Spinal cord (tissue), 10 donors: ENCODE results near the gene CHP2. TPM values are rescaled to one million over a fixed set of nuclear protein-coding genes. Genes with fewer than 3 reads are reported as not detected.

Source experiments
- DNase-seq, 6 donors: peaks; one replicate each; pipeline versions ENCODE4 v3.0.0 to v3.0.0-alpha.2; 2013 to 2015; ENCODE audit warnings: low spot score in 6 of 6, low read depth in 4 of 6
- H3K27ac ChIP-seq: one replicate; pipeline ENCODE4 v1.5.1; 2013; ENCODE audit warnings: low read depth, low read length, control low read depth
- H3K27me3 ChIP-seq: one replicate; pipeline ENCODE4 v1.6.1; 2013; ENCODE audit warnings: low read length; ENCODE audit not compliant: control insufficient read depth, insufficient read depth
- H3K36me3 ChIP-seq: one replicate; pipeline ENCODE4 v1.6.1; 2013; ENCODE audit warnings: low read length; ENCODE audit not compliant: control insufficient read depth, insufficient read depth
- H3K4me1 ChIP-seq: one replicate; pipeline ENCODE4 v1.6.1; 2013; ENCODE audit warnings: low read length; ENCODE audit not compliant: control insufficient read depth, insufficient read depth
- H3K4me3 ChIP-seq: one replicate; pipeline ENCODE4 v1.5.1; 2013; ENCODE audit warnings: low read depth, low read length, control low read depth
- H3K9me3 ChIP-seq: one replicate; pipeline ENCODE4 v1.6.1; 2013; ENCODE audit warnings: low read length; ENCODE audit not compliant: control insufficient read depth, insufficient read depth
- WGBS: methylation state at CpG from one replicate; pipeline ENCODE4 v1.1.5; 2013; ENCODE audit warnings: missing lambda C conversion rate; ENCODE audit not compliant: insufficient coverage; 5-methylcytosine and 5-hydroxymethylcytosine counted together
- polyA plus RNA-seq, 2 donors: library from polyadenylated mRNA; unstranded; fragments of 120-200 nt; gene quantifications; one replicate each; pipeline ENCODE4 v1.2.1, GENCODE V29; 2013; ENCODE audit not compliant: insufficient read length in 2 of 2
- total RNA-seq, 2 donors: library from RNA; depleted of rRNA in 1 of 2; stranded (reverse); fragments of 120-200 nt in 1 of 2; fragments of >200 nt in 1 of 2; gene quantifications; one replicate each; pipeline versions ENCODE4 v1.2.3 to v1.2.4, GENCODE V29; 2013 to 2014
- donor health status: healthy.

The CHP2 gene
- total and polyA plus RNA-seq, 4 donors = 0.67 to 22.5 (median 4.0) TPM

DNA sequence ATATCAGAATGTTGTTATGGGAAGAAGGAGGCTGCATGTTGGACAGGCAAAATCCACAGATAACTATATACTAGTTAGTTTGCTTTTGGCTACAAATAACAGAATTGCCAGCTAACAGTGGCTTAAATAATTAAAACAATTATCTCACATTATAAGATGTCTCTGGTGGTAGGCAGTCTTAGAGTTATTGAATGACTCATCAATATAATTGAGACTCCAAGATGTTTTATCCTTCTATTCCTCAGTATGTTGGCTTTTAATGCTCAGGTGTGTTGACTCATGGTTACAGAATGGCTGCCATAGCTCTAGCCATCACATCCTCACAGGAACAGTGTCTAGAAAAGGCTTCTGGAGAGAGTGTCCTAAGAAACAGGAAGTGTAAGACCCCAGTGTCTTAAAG, 11.1 kb downstream of the CHP2 start:
- H3K9me3 ChIP-seq = no peaks in the 10 kb centered on the region
- H3K4me3 ChIP-seq = no peak overlapping the region
- H3K36me3 ChIP-seq = no peaks in the 10 kb centered on the region
- no peak overlapping the region for H3K27ac ChIP-seq
- no peaks in the 10 kb centered on the region for H3K4me1 ChIP-seq
- H3K27me3 ChIP-seq = no peaks in the 10 kb centered on the region
- no peak for DNase-seq

DNA sequence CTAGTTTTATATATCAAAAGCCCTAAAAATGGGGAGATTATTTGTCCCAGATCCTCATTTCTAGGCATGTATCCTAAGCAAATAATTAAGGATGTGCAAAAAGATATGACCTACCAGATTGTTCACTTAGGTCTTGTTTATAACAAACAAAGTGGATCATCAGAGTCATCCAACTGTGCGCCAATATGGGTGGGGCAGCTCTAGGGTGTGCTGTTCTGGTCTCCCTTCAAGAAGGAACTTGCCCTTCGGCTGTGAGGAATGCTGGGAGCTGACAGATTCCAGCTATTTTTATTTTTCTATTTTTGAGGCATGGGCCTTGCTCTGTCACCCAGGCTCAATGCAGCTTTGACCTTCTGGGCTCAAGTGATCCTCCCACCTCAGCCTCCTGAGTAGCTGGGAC, 13.8 kb downstream of the CHP2 start:
- H3K36me3 ChIP-seq = no peaks in the 10 kb centered on the region
- WGBS = 80% methylated on average over 2 of the region's 2 CpGs
- no peaks in the 10 kb centered on the region for H3K27me3 ChIP-seq
- no peak overlapping the region for H3K27ac ChIP-seq
- H3K4me1 ChIP-seq = no peaks in the 10 kb centered on the region
- no peaks in the 10 kb centered on the region for H3K9me3 ChIP-seq
- no peak overlapping the region for H3K4me3 ChIP-seq
- DNase-seq = no peak

DNA sequence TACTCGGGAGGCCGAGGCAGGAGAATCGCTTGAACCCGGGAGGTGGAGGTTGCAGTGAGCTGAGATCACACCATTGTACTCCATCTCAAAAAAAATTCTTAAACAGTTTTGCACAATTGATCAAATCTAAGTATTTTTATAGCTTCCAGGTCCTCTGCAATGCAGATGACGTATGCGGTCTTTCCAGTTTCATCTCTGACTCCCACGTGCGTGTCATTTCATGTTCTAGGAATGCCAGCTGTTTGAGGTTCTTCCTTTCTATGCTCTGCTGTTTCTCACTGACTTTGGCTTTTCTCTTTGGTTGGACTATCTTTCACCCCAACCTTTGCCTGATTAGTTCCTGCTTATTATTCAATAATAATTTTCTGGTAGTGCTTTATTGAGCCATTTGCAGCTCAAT, 16.2 kb downstream of the CHP2 start:
- H3K27ac ChIP-seq = no peak overlapping the region
- H3K9me3 ChIP-seq = no peaks in the 10 kb centered on the region
- H3K4me1 ChIP-seq = no peaks in the 10 kb centered on the region
- H3K4me3 ChIP-seq = no peak overlapping the region
- DNase-seq = no peak
- H3K36me3 ChIP-seq = no peaks in the 10 kb centered on the region
- WGBS = 93% methylated on average over 5 of the region's 8 CpGs
- no peaks in the 10 kb centered on the region for H3K27me3 ChIP-seq

DNA sequence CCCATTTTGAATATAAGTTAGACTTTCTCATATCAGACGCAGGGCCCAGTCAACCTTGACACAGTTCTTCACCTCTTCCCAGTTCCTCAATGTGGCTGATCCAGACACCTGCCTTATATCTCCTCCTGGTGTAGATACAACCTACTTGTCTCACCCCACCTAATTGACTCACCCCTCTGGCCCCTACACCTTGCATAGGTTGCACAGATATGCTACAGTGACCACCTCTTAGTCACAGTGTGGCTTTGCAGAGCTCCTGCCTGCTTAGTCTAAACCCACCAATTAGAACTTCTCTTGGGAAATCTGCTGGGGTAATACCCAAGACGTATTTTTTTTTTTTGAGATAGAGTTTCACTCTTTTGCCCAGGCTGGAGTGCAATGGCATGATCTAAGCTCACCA, 16.8 kb downstream of the CHP2 start:
- DNase-seq = no peak
- H3K4me1 ChIP-seq = no peaks in the 10 kb centered on the region
- no peaks in the 10 kb centered on the region for H3K9me3 ChIP-seq
- no peak overlapping the region for H3K4me3 ChIP-seq
- 85% methylated on average over 2 of the region's 2 CpGs for WGBS
- no peak overlapping the region for H3K27ac ChIP-seq
- no peaks in the 10 kb centered on the region for H3K27me3 ChIP-seq
- no peaks in the 10 kb centered on the region for H3K36me3 ChIP-seq

DNA sequence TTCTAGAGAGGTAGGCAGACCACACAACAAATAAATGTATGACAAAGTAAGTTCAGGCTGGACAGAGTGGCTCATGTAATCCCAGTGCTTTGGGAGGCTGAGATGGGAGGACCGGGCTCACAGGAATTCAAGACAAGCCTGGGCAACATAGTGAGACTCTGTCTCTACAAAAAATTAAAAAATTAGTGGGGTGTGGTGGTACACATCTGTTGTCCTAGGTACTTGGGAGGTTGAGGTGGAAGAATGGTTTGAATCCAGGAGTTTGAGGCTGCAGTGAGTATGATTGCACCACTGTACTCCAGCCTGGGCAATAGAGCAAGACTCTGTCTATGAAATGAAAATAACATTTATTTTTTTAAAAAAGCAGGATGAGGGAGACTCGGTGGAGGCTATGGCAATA, 18.5 kb downstream of the CHP2 start:
- Histone ChIP-seq H3K4me1 (no peaks in the 10 kb centered on the region), H3K4me3 (no peak overlapping the region), H3K36me3 (no peaks in the 10 kb centered on the region), H3K27ac (no peak overlapping the region), H3K27me3 (no peaks in the 10 kb centered on the region), H3K9me3 (no peaks in the 10 kb centered on the region)
- 65% methylated on average over 2 of the region's 2 CpGs for WGBS
- no peak for DNase-seq

DNA sequence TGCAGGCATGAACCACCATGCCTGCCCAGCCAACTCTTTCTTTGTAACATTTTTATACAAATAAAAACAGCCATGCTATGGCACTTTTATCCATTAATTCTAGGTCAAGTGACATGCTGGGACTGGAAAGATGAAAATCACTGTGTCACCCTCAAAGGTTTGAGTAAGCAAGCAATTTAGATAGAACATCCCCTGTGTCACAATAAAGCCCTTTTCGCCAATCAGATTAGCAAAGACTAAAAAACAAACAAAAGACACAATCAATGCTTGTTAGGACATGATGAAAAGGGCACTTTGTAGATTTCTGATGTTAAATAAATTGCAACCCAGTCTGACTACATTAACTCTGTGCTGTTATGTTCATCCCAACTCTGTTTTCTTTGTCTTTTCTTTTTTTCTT, 26.4 kb downstream of the CHP2 start:
- H3K36me3 ChIP-seq = no peaks in the 10 kb centered on the region
- DNase-seq = no peak
- no peaks in the 10 kb centered on the region for H3K4me1 ChIP-seq
- H3K27ac ChIP-seq = no peak overlapping the region
- peaks cover 3% of the 10 kb centered on the region for H3K27me3 ChIP-seq
- WGBS = no CpG with 5 or more reads among the region's 1 CpG
- no peak overlapping the region for H3K4me3 ChIP-seq
- no peaks in the 10 kb centered on the region for H3K9me3 ChIP-seq

DNA sequence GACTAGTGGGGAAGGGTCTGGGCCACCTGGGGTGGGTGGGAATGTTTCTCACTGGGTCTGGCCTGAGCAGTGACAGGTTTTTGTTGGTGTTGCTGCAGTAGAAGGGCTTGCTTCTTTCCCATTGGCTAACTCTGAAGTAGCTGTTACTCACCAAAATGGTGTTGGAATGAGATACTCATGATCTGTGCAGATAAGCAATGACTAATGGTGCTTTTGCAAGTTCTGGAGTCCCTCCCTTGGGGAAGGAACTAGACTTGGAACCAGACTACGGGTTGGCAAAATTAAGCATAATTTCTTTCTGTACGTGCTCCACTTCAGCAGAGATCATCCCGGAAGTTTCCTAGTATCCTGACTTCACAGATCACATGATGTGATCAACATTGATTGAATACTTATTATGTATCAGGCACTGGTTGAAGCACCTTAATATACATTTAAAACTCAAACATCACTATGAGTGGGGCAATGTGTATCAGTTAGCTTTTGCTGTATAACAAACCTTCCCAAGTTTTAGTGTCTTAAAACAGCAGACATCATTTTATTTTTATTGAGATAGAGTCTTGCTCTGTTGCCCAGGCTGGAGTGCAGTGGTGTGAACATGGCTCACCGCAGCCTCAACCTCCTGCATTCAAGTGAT, 30.1 kb downstream of the CHP2 start:
- Histone ChIP-seq H3K27me3 (peaks cover 3% of the 10 kb centered on the region), H3K4me3 (no peak overlapping the region), H3K9me3 (no peaks in the 10 kb centered on the region), H3K4me1 (no peaks in the 10 kb centered on the region), H3K36me3 (no peaks in the 10 kb centered on the region), H3K27ac (no peak overlapping the region)
- DNase-seq = no peak
- WGBS = 60% methylated on average over 1 of the region's 4 CpGs

DNA sequence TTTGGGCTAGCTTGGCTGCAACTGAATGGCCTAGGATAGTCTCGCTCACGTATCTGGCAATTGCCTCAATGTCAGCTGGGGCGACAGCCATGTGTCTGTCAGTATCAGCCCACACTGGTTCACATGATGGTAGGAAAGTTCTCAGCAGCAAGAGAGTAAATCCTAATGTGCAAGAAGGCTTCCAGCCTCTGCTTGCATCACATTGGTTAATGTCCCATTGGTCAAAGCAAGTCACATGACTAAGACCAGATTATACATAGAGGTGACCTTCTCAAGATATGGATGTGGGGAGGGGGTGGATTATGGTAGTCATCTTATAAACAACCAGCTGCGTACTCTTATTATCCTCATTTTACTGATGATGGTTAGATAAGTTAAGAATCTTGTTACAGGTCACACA, 31.0 kb downstream of the CHP2 start:
- Histone ChIP-seq H3K4me3 (no peak overlapping the region), H3K27ac (no peak overlapping the region), H3K9me3 (no peaks in the 10 kb centered on the region), H3K27me3 (peaks cover 3% of the 10 kb centered on the region), H3K4me1 (no peaks in the 10 kb centered on the region), H3K36me3 (no peaks in the 10 kb centered on the region)
- no peak for DNase-seq
- WGBS = 91% methylated on average over 3 of the region's 4 CpGs

DNA sequence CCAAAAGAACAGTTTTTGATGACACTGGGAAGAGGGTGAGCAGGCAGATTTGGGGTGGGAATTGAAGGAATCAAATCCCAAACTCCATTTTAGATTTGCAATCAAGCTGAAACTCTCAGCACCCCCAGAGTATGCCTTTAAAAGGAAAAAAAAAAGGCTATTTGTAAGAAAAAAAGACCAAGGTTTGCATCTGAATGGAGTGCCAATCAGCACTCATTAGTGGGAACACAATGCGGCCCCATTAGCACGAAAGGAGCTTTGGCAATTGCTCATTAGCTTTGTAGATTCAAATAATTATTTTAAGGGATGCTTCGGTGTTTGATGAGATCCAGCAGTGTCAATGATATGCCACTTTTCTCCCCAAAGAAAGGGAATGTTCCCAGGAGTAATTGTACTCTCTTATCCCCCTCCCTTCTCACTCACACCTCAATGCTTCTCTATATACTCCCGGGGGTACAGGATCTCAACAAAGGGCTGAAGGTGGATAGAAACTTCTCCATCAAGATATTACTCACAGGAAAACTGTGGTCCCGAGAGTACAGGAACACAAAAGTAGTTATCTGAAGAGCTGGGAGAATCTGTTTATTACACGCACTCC, 32.2 kb downstream of the CHP2 start:
- DNase-seq = peak in 2 of 6 donors; percentile 60 to 78
- H3K4me1 ChIP-seq = no peaks in the 10 kb centered on the region
- no peak overlapping the region for H3K27ac ChIP-seq
- peaks cover 3% of the 10 kb centered on the region for H3K27me3 ChIP-seq
- no peaks in the 10 kb centered on the region for H3K9me3 ChIP-seq
- no peaks in the 10 kb centered on the region for H3K36me3 ChIP-seq
- H3K4me3 ChIP-seq = no peak overlapping the region
- WGBS = no CpG with 5 or more reads among the region's 6 CpGs

DNA sequence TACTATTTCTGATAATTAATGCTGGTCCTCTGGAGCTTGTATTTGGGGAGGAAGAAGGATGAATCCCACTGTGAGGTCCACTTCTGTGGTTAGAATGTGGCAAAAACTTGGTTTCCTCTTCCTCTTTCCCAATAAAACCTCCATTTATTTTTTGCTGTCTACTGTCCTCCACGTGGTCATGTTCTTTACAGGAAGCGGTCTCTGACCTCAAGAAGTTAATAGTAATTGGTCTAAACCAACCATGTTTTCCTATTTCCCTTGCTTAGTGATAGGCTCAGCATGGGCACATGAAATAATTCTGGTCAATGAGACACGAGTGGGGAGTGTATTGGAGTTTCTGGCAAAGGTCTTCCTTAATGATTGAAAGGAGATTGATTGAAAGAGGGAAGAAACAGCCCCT, 33.9 kb downstream of the CHP2 start:
- H3K27ac ChIP-seq = no peak overlapping the region
- H3K36me3 ChIP-seq = no peaks in the 10 kb centered on the region
- no peaks in the 10 kb centered on the region for H3K9me3 ChIP-seq
- DNase-seq = no peak
- no peaks in the 10 kb centered on the region for H3K4me1 ChIP-seq
- WGBS = 67% methylated on average over 1 of the region's 3 CpGs
- no peak overlapping the region for H3K4me3 ChIP-seq
- H3K27me3 ChIP-seq = no peaks in the 10 kb centered on the region
